Measurements from ENCODE around the gene PRR14.
"Not testable (repeated sequence)": the region's sequence is repeated elsewhere in the genome, so short reads cannot be mapped to it uniquely, and the experiment has no call there.

The PRR14 gene

DNA sequence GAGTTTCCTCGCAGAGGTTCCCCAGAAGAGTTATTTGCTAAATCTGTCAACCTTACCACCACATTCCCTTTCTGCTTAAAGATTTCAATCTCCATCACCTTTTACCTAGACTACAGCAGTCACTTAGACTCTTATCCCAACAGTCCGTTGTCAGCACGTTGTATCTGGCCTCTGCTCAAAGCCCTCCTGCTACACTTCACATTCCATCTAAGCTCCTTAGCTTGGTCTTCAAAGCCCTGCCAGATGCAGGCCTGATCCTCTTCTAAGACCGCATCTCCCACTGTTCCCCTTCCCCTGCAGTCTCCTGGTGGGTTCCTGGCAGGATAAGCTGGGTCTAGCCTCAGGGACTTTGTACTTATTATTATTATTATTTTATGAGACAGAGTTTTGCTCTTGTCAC lies 37.9 kb downstream of the PRR14 start:
- no peak for DNase-seq (ENCODE audit: low read depth in 1 of 2, low spot score in 1 of 2)

DNA sequence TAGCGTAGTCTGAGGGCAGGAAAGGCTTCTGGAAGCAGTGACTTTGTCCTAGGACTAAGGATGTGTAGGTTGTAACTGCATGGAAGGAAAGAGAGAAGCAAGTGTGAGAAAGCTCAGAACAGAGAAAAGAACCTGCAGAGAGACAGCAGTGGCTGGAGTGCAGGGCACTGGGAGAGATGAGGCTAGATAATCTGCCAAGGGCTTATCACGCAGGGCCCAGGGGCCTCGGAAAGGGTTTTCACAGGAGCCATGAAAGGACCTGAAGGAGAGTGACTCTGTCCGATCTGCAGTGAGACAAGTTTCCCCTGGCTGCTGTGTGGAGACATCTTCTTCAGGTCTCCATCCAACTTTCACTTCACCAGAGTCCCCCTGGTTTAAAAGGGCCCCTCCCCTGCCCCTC lies 41.1 kb downstream of the PRR14 start:
- DNase-seq (ENCODE audit: low read depth in 1 of 2, low spot score in 1 of 2): no peak

DNA sequence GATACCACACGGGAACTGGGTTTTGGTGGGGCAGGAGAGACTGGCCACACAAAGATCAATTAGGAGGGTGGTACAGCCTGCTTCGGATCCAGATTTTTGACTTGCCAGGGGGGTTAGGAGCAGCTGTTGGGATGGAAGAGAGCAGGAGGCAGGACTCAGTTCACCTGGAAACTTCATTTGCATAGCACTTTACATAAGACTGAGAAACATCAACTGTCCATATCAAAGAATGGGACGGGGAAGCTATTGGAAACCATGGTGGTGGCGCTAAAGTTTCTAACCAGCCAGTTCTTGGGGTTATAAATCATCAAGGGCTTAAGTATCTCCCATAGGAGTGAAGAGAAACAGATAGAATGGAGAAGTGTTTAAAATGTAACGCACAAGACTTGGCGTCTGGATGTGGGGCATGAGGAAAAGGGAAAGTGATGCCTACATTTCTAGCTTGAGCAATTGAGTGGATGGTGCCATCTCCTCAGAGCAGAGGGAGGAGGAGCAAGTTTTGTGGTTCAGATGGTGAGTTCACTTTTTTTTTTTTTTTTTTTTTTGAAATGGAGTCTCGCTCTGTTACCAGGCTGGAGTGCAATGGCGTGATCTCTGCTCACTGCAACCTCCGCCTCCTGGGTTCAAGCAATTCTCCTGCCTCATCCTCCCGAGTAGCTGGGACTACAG lies 41.8 kb downstream of the PRR14 start:
- no peak for DNase-seq (ENCODE audit: low read depth in 1 of 2, low spot score in 1 of 2)

DNA sequence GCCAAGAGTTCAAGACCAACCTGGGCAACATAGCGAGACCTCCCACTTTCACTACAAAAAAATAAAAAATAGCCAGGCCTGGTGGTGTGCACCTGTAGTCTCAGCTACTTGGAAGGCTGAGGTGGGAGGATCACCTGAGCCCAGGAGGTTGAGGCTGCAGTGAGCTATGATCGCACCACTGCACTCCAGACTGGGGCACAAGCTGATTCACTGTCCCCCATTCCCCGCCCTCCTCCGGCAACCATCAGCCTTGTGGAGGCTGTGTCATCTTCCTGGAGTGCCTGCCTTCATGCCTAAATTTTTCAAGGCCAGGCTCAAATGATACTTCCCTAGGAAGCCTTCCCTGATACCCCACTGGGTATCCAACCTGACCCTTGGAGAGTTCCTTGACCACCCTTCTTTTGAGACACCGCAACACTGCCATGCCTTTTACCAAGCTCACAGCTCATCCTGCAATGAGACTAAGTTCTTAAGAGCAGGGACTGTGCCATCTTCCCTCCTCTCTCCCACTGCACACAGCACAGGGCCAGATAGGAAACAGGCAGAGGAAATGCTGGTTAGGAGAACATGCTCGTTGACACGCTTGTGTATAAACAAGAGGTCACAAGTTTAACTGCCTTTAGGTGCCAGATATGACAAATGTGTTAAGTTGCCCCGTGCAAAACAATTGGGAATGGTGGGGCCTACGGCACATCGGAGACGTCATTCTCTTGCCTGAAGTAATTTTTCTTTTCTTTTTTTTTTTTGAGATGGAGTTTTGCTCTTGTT lies 44.4 kb downstream of the PRR14 start:
- DNase-seq (ENCODE audit: low read depth in 1 of 2, low spot score in 1 of 2): no peak

DNA sequence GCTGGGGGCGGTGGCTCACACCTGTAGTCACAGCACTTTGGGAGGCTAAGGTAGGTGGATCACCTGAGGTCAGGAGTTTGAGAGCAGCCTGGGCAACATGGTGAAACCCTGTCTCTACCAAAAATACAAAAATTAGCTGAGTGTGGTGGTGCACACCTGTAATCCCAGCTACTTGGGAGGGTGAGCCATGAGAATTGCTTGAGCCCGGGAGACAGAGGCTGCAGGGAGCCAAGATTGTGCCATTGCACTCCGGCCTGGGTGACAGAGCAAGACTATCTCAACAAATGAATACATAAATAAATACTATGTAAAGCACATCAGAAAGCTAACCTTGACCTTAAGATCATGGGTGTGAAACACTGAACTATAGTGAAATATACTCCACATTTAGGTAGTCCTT lies 45.9 kb downstream of the PRR14 start:
- DNase-seq (ENCODE audit: low read depth in 1 of 2, low spot score in 1 of 2): not testable (repeated sequence)

DNA sequence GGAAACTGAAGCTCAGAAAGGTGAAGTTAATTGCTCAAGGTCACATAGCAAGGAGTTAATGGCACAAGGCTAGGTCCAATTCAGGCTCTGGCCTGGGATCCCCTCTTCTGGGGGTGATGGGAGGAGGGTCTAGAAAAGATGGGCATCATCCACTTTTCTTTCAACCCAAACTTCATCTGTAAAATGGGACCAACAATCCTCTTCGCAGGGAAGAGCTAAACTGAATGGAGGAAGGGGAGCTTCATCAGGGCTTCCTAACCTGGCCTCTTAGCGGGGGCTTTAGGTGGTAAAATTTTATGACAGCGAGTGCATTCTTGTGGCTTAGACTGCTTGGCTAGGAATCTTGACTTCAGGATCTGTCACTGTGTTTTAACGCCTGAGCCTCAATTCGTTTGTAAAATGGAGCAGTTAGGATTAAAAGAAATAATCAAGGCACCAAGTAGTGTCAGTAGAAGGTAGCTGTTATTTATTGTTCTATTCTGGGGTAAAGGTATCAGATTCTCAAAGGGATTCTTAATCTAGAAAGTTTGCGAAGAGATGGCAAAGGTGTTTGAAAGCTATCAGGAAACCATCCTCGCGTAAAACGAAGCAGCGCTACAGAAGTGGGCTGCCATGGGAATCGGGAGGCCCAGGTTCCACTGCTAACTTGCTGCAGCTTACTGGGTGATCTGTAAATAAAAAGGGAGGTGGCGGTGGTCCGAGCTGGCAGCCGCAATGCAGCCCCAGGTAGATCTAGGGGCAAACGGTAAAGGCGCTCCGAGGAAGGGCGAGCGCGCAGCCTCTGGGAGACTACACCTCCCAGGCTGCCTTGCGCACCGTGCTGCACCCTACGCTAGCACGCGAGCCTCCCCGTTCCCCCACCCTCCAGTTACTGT lies 46.7 kb downstream of the PRR14 start:
- DNase-seq (ENCODE audit: low read depth in 1 of 2, low spot score in 1 of 2): no peak

DNA sequence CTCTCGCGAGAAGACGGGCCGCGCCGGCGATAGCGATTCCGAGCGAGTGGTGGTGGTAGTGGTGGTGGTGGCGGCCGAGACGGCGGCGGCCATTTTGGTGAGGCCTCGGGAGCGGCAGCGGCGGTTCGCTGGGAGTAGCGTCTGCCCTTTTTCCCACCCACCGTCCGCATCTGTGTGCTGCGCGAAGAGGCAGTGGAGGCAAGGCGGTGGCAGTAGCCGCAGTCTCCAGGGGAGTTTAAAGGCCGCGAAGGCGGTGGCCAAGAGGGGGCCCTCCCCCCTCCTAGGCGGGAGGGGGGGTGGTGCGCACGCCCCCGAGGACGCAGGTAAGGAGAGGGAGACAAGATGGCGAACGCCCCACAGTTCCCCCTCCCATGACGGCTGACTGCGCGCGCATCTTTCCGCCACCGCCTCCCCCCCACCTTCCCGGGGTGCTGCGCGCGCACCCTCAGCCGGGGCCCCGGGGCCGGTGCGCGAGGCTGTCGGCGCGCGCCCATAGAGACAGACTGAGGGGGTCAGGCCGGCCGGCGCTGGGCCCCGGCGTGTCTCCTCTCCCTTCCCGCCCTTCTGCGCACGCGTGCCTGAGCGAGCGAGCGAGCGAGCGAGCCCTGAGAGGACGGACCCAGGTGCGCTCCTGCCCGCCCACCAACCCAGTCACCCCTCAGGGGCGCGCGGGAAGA lies 47.5 kb downstream of the PRR14 start:
- peak; percentile 96 to 99 for DNase-seq (ENCODE audit: low read depth in 1 of 2, low spot score in 1 of 2)

DNA sequence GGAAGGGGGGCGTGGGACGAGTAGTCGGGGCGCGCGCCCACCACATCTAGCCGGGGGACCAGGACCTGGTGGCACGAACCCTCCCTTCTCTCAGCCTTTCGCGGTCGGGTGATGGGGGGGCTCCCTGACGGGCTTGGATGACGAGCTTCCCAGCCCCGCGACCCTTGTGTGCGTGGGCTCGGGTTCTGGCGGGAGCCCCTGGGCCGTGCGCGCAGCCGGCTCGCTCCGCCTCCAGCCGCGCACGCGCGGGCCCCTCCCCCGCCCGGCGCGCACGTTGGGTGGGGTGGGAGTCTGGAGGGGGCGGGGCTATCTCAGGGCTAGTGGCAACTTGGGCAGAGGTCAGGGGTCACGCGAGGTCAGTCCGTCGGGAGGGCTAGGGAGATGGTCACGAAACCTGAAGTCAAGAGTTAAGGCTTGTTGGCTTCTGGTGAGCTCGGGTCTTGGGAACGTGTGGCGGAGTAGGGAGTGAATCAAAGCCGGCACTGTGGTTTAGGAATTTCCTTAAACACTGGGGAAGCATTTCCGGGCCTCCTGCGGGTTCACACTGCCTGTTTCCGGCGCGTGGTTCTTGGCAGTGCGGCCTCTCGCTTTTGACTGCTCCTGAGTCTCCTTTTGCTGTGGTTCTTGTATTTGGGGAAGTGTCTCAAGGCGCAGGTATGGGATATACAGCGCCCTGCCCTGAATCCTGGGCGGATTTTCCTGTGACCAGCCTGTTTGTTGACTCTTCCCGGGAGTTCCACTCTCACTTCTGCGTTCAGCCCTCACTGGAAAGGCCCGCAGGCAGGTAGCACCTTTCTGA lies 48.3 kb downstream of the PRR14 start, which contains the start of gene SRCAP:
TSS of gene SRCAP (plus strand) at position 356 of the 799 bp plus-strand sequence. CDS start 1,654 bp downstream, outside the sequence.
- peak; percentile 79 to 82 for DNase-seq (ENCODE audit: low read depth in 1 of 2, low spot score in 1 of 2)

DNA sequence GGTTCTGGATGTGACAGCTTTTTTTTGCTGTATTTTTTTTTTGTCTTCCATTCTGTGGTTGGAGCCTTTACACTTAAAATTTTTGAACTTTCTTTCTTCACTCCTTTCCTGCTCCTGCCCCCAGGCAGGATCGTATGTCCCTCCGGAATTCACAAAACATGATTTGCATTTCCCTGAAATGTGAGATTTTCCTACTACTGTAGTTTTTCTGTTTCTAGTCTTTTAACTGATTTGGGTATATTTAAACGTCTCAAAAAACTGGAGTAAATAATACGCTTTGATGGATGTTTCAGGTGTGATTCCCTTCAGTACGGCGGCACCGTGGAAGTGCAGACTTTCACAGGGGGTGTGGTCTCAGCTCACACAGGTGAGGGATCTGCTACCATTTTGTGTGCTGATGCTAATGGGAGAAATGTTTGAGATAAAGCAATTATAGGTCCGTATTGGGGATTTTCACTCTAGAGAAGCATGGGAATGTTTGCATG lies 48.9 kb downstream of the PRR14 start:
- no peak for DNase-seq (ENCODE audit: low read depth in 1 of 2, low spot score in 1 of 2)

DNA sequence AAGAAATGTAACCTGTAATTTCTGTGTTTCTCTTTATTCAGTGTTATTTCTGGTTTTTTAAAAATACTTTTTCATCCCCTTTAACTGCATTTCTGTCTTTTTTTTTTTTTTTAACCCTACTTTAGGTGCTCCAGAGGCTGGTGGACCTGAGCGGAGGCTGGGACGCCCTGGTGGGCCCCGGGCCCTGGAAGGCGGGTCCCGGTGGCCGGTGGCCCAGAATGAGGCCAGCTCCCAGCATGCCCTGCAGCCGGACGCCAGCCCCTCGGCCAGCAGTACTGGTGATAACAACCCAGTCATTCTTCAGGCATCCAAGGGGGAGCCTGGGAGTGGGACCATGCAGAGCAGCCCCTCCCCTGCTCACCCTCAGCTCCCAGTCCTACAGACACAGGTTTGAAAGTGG lies 49.7 kb downstream of the PRR14 start:
- DNase-seq (ENCODE audit: low read depth in 1 of 2, low spot score in 1 of 2): no peak

DNA sequence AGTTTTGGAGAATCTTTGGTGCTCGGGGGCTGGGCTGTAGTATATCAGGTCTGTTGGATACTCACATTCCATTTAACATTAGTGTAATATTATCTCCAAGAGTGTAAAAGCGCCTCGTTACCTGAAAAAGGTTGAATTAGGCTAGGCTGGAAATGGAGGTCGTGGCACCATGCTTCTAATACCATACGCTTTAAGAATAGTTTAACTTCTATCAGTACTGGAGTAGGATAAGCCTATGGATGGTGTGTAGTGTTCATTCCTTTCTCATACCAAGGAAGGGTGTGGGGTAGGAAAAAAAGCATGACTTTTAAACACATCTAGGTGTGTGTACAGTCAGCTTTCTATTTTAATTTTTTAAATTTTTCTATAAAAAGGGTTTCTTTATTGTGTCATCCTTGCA lies 50.2 kb downstream of the PRR14 start:
- no peak for DNase-seq (ENCODE audit: low read depth in 1 of 2, low spot score in 1 of 2)

DNA sequence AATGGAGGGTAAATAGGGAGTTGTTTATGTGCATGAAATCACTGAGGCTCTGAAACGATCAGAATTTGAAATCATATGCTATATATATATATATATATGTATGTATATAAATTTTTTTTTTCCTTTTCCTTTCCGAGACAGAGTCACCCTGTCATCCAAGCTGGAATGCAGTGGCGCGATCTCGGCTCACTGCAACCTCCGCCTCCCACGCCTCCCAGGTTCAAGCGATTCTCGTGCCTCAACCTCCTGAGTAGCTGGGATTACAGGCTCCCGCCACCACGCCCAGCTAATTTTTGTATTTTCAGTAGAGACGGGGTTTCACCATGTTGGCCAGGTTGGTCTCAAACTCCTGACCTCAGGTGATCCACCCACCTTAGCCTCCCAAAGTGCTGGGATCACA lies 52.3 kb downstream of the PRR14 start:
- not testable (repeated sequence) for DNase-seq (ENCODE audit: low read depth in 1 of 2, low spot score in 1 of 2)

DNA sequence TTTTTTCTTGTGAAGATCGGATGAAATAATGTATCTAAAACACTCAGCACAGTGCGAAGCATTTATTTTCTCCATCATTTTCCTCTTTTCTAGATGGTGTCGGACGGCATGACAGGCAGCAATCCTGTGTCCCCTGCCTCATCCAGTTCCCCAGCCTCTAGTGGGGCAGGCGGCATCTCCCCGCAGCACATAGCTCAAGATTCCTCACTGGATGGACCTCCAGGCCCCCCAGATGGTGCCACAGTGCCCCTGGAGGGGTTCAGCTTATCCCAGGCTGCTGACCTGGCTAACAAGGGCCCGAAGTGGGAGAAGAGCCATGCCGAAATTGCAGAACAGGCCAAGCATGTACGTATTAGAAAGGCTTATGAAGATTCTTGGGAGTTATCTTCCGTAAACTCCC lies 53.2 kb downstream of the PRR14 start:
- no peak for DNase-seq (ENCODE audit: low read depth in 1 of 2, low spot score in 1 of 2)
